Activated T-cell treated with anti-CD3 and anti-CD28 coated beads for 48 hours (primary cell): ENCODE measurements around the gene SF3B4.

Experiments
- DNase-seq: peaks from one replicate; pipeline ENCODE4 v3.0.0-alpha.2; 2020; ENCODE audit warnings: low read depth

The SF3B4 gene

GRCh38 chr1:149932474-149932873 is 4.9 kb upstream of the SF3B4 start:
- DNase-seq: no peak

- DNase-seq: no peak
Measured at GRCh38 chr1:149931212-149931790, 3.7 kb upstream of the SF3B4 start.

- no peak for DNase-seq
Measured at GRCh38 chr1:149929856-149930255, 2.3 kb upstream of the SF3B4 start.

- no peak for DNase-seq
Measured at GRCh38 chr1:149928401-149928724, 760 bp upstream of the SF3B4 start.

GRCh38 chr1:149927056-149927562 is 494 bp downstream of the SF3B4 start:
- DNase-seq: no peak

- no peak for DNase-seq
Measured at GRCh38 chr1:149926296-149926695, 1.3 kb downstream of the SF3B4 start.

- DNase-seq: no peak
Measured at GRCh38 chr1:149925751-149926150, 1.9 kb downstream of the SF3B4 start.

- DNase-seq: no peak
Measured at GRCh38 chr1:149925345-149925744, 2.3 kb downstream of the SF3B4 start.

- DNase-seq: no peak
Measured at GRCh38 chr1:149923626-149924025, 4.0 kb downstream of the SF3B4 start.

- DNase-seq: peak; percentile 39
Measured at GRCh38 chr1:149917571-149918144, 9.9 kb downstream of the SF3B4 start, which contains the start of gene SV2A. TSS of gene SV2A (minus strand) at chr1:149917844. CDS start at chr1:149913840, 4,004 bp downstream.

GRCh38 chr1:149916898-149917252 is 10.7 kb downstream of the SF3B4 start:
- DNase-seq: no peak

GRCh38 chr1:149916193-149916897 is 11.3 kb downstream of the SF3B4 start:
- no peak for DNase-seq

- no peak for DNase-seq
Measured at GRCh38 chr1:149915429-149916192, 12.0 kb downstream of the SF3B4 start.

GRCh38 chr1:149914545-149914944 is 13.1 kb downstream of the SF3B4 start:
- DNase-seq: no peak

GRCh38 chr1:149906570-149907075 is 21.0 kb downstream of the SF3B4 start:
- DNase-seq: no peak

- DNase-seq: no peak
Measured at GRCh38 chr1:149903836-149904491, 23.6 kb downstream of the SF3B4 start.

GRCh38 chr1:149899460-149900284 is 27.9 kb downstream of the SF3B4 start, which contains the start of gene BOLA1:
TSS of gene BOLA1 (plus strand) at chr1:149899568. CDS start at chr1:149900060, 492 bp downstream.
- DNase-seq: peak; percentile 77

- no peak for DNase-seq
Measured at GRCh38 chr1:149896575-149896974, 31.0 kb downstream of the SF3B4 start.

- DNase-seq: no peak
Measured at GRCh38 chr1:149888999-149889289, 38.7 kb downstream of the SF3B4 start.

GRCh38 chr1:149888247-149888998 is 39.2 kb downstream of the SF3B4 start:
- peak; percentile 75 for DNase-seq
